ENCODE measurements around the gene FREM1. TPM values are rescaled to one million over a fixed set of nuclear protein-coding genes. Genes with fewer than 3 reads are reported as not detected.

The FREM1 gene
- total RNA-seq, 1 experiment from 2014 or later = 1.2 TPM

- ChIA-PET CTCF (no interaction called here), POLR2A (ENCODE audit: unreplicated experiment) (interaction anchor here (0.5 kb wide), 1 partner anchor 8 kb away, joined by 5 read pairs; no protein-coding TSS in a partner anchor)
- Histone ChIP-seq H3K36me3 (ENCODE audit: low read depth, low read length) (no peaks in the 10 kb centered on the region), H3K27ac (ENCODE audit: low read length) (no peak overlapping the region), H3K79me2 (ENCODE audit: low read length) (no peaks in the 10 kb centered on the region), H4K20me1 (ENCODE audit: low read length) (no peaks in the 10 kb centered on the region), H3K4me1 (ENCODE audit: insufficient read depth, low read length) (peaks cover 13% of the 10 kb centered on the region), H3K4me3 (ENCODE audit: low read length) (no peak overlapping the region), H3K9ac (ENCODE audit: low read length) (no peak overlapping the region), H3K27me3 (ENCODE audit: low read length) (no peaks in the 10 kb centered on the region), H2AFZ (ENCODE audit: low read length) (no peak overlapping the region), H3K9me3 (ENCODE audit: low read length) (no peaks in the 10 kb centered on the region), H3F3A (ENCODE audit: low read length, unreplicated experiment) (no peaks in the 10 kb centered on the region), H3K9me2 (replicated peaks; ENCODE audit: low read length) (no peaks in the 10 kb centered on the region), H3K4me2 (ENCODE audit: low read length) (no peak overlapping the region)
- BruUV-seq (replicated peaks) = no TSS peak
- TF ChIP-seq EZH2phosphoT487 (IDR thresholded peaks at IDR 0.05; ENCODE audit: borderline replicate concordance, low read length) = no peak
- no peak for TF ChIP-seq EZH2 (IDR thresholded peaks at IDR 0.05; ENCODE audit: low read length, unreplicated experiment)
- TF ChIP-seq CTCF (conservative IDR thresholded peaks at IDR 0.05; ENCODE audit: low read depth, low read length) = no peak
- no peak for DNase-seq
- no peak for ATAC-seq
- intact Hi-C loops (cut with micrococcal nuclease) = no loop called here
These were observed 46.9 kb upstream of the FREM1 start for GRCh38 chr9:14957109-14957508.

DNA sequence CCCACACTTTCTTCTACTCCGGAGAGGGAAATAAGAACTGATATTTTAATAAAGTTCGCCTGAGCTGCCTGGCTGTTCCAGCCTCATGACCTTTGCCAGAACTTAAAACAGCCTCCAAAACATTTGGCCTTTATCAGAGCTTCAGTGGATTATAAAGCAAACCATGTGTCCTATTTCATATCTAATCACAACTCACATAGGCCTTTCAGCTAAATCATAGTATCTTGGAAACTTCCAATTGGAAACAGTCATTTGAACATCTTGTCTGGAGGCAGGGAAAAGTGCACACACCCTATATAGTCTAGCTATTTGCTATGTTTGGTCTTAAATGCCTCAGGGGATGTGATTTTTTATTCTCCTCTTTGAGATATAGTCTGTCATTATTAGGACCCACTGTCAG lies 46.0 kb upstream of the FREM1 start:
- Histone ChIP-seq H3K4me2 (ENCODE audit: low read length) (no peak overlapping the region), H3K27ac (ENCODE audit: low read length) (no peak overlapping the region), H3K9me2 (replicated peaks; ENCODE audit: low read length) (no peaks in the 10 kb centered on the region), H2AFZ (ENCODE audit: low read length) (no peak overlapping the region), H3K4me3 (ENCODE audit: low read length) (no peak overlapping the region), H3K9me3 (ENCODE audit: low read length) (no peaks in the 10 kb centered on the region), H3F3A (ENCODE audit: low read length, unreplicated experiment) (no peaks in the 10 kb centered on the region), H3K79me2 (ENCODE audit: low read length) (no peaks in the 10 kb centered on the region), H3K36me3 (ENCODE audit: low read depth, low read length) (no peaks in the 10 kb centered on the region), H3K9ac (ENCODE audit: low read length) (no peak overlapping the region), H3K4me1 (ENCODE audit: insufficient read depth, low read length) (peaks cover 4% of the 10 kb centered on the region), H3K27me3 (ENCODE audit: low read length) (no peaks in the 10 kb centered on the region), H4K20me1 (ENCODE audit: low read length) (no peaks in the 10 kb centered on the region)
- ChIA-PET POLR2A (ENCODE audit: unreplicated experiment) (no interaction called here), CTCF (no interaction called here)
- no peak for TF ChIP-seq EZH2 (IDR thresholded peaks at IDR 0.05; ENCODE audit: low read length, unreplicated experiment)
- no peak for TF ChIP-seq EZH2phosphoT487 (IDR thresholded peaks at IDR 0.05; ENCODE audit: borderline replicate concordance, low read length)
- no peak for TF ChIP-seq CTCF (conservative IDR thresholded peaks at IDR 0.05; ENCODE audit: low read depth, low read length)
- ATAC-seq (no peak), DNase-seq (no peak)
- no TSS peak for BruUV-seq (replicated peaks)
- intact Hi-C loops (cut with micrococcal nuclease) = no loop called here

DNA sequence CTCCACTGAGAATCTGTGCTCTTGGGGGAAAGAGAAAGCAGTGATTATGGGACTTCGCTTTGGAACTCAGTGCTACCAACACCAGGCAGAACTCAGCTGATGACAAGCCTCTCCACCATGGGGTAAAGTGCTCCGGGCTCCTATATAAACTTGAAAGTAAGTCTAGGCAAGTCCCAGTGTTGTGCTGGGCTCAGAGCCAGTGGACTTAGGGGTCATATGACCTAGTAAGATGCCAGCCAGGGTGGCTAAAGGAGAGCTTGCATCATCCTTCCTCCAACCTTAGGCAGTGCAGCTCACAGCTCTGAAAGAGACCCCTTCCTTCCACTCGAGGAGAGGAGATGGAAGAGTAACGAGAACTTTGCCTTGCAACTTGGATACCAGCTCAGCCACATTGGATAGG lies 35.1 kb upstream of the FREM1 start:
- no peaks in the 10 kb centered on the region for H3K4me1 ChIP-seq (ENCODE audit: insufficient read depth, low read length)
- H3K9me3 ChIP-seq (ENCODE audit: low read length) = no peaks in the 10 kb centered on the region
- H3K4me2 ChIP-seq (ENCODE audit: low read length) = no peak overlapping the region
- H3K27me3 ChIP-seq (ENCODE audit: low read length) = 0 out of 2 replicates have a peak, but pooled peaks cover 4% of the 10 kb centered on the region
- intact Hi-C loops (cut with micrococcal nuclease) = no loop called here
- POLR2A ChIA-PET (ENCODE audit: unreplicated experiment) = no interaction called here
- no peak overlapping the region for H3K27ac ChIP-seq (ENCODE audit: low read length)
- no peaks in the 10 kb centered on the region for H3F3A ChIP-seq (ENCODE audit: low read length, unreplicated experiment)
- no peak overlapping the region for H2AFZ ChIP-seq (ENCODE audit: low read length)
- no peak for DNase-seq
- no peak for TF ChIP-seq EZH2phosphoT487 (IDR thresholded peaks at IDR 0.05; ENCODE audit: borderline replicate concordance, low read length)
- no peak for TF ChIP-seq CTCF (conservative IDR thresholded peaks at IDR 0.05; ENCODE audit: low read depth, low read length)
- TF ChIP-seq EZH2 (IDR thresholded peaks at IDR 0.05; ENCODE audit: low read length, unreplicated experiment) = no peak
- H3K9me2 ChIP-seq (replicated peaks; ENCODE audit: low read length) = no peaks in the 10 kb centered on the region
- H3K9ac ChIP-seq (ENCODE audit: low read length) = no peak overlapping the region
- BruUV-seq (replicated peaks) = no TSS peak
- H3K79me2 ChIP-seq (ENCODE audit: low read length) = no peaks in the 10 kb centered on the region
- H4K20me1 ChIP-seq (ENCODE audit: low read length) = no peaks in the 10 kb centered on the region
- CTCF ChIA-PET = no interaction called here
- no peak for ATAC-seq
- no peaks in the 10 kb centered on the region for H3K36me3 ChIP-seq (ENCODE audit: low read depth, low read length)
- no peak overlapping the region for H3K4me3 ChIP-seq (ENCODE audit: low read length)

Measured in PC-3 (cell line).